ENCODE results near the gene ITIH4. TPM values are rescaled to one million over a fixed set of nuclear protein-coding genes. Genes with fewer than 3 reads are reported as not detected.
A peak's percentile ranks its signal among the peaks of the same experiment; 100 is the strongest.

Gene ITIH4
- total RNA-seq, 2 donors from 2014 or later: 4.9 to 5.5 TPM

GRCh38 chr3:52771334-52771681 lies 59.2 kb downstream of the ITIH4 start:
- H3K4me1 ChIP-seq (replicated peaks): no peaks in the 10 kb centered on the region
- H3K4me3 ChIP-seq: peak overlapping the region; percentile 79 to 96
- 44% methylated on average over 5 of the region's 5 CpGs for WGBS
- no peaks in the 10 kb centered on the region for H3K9me3 ChIP-seq
- no peak for DNase-seq (ENCODE audit: low spot score)
- H3K27me3 ChIP-seq (replicated peaks; ENCODE audit: insufficient read depth): no peaks in the 10 kb centered on the region
- peak overlapping the region; percentile 71 to 73 for H3K27ac ChIP-seq
- TF ChIP-seq POLR2AphosphoS5 (IDR thresholded peaks at IDR 0.05) (no peak), CTCF (IDR thresholded peaks at IDR 0.05) (no peak), POLR2A (IDR thresholded peaks at IDR 0.05) (no peak)
- intact Hi-C loops (cut with DNase I): loop anchor here (10.0 kb wide), 1 partner anchor 303 kb away; no protein-coding TSS in a partner anchor
- no peaks in the 10 kb centered on the region for H3K36me3 ChIP-seq

- TF ChIP-seq POLR2AphosphoS5 (IDR thresholded peaks at IDR 0.05) (peak; percentile 84), POLR2A (IDR thresholded peaks at IDR 0.05) (peak; percentile 52), CTCF (IDR thresholded peaks at IDR 0.05) (peak in 1 of 4 experiments; percentile 26)
- peak; percentile 90 for DNase-seq (ENCODE audit: low spot score)
- WGBS: under 1% methylated on average over 65 of the region's 67 CpGs
- Histone ChIP-seq H3K4me3 (peak within 1 kb of the TSS; percentile 79 to 96), H3K27me3 (replicated peaks; ENCODE audit: insufficient read depth) (no peaks in the 10 kb centered on the region), H3K9me3 (no peaks in the 10 kb centered on the region), H3K36me3 (no peaks in the 10 kb centered on the region), H3K27ac (peak within 1 kb of the TSS; percentile 71 to 73), H3K4me1 (replicated peaks) (no peaks in the 10 kb centered on the region)
- intact Hi-C loops (cut with DNase I): loop anchor here (10.0 kb wide), 1 partner anchor 304 kb away; no protein-coding TSS in a partner anchor
These were observed 59.8 kb downstream of the ITIH4 start, which contains the start of gene NEK4 for GRCh38 chr3:52770496-52771333. NEK4 (minus strand) TSS chr3:52770940; CDS start chr3:52770746, 194 bp downstream.

- Histone ChIP-seq H3K4me3 (peak overlapping the region; percentile 79 to 96), H3K27ac (peak overlapping the region; percentile 71 to 73), H3K36me3 (no peaks in the 10 kb centered on the region), H3K9me3 (no peaks in the 10 kb centered on the region), H3K27me3 (replicated peaks; ENCODE audit: insufficient read depth) (no peaks in the 10 kb centered on the region), H3K4me1 (replicated peaks) (no peaks in the 10 kb centered on the region)
- TF ChIP-seq POLR2AphosphoS5 (IDR thresholded peaks at IDR 0.05) (no peak), POLR2A (IDR thresholded peaks at IDR 0.05) (no peak), CTCF (IDR thresholded peaks at IDR 0.05) (no peak)
- intact Hi-C loops (cut with DNase I): loop anchor here (10.0 kb wide), 1 partner anchor 305 kb away; no protein-coding TSS in a partner anchor
- WGBS: 15% methylated on average over 13 of the region's 13 CpGs
- DNase-seq (ENCODE audit: low spot score): no peak
These were observed 60.6 kb downstream of the ITIH4 start for GRCh38 chr3:52769786-52770455.

GRCh38 chr3:52763466-52763865 lies 67.0 kb downstream of the ITIH4 start:
- intact Hi-C loops (cut with DNase I): no loop called here
- no peak overlapping the region for H3K27ac ChIP-seq
- no peaks in the 10 kb centered on the region for H3K9me3 ChIP-seq
- H3K4me1 ChIP-seq (replicated peaks): no peaks in the 10 kb centered on the region
- no peak for TF ChIP-seq POLR2AphosphoS5 (IDR thresholded peaks at IDR 0.05)
- no peak for TF ChIP-seq CTCF (IDR thresholded peaks at IDR 0.05)
- H3K36me3 ChIP-seq: no peaks in the 10 kb centered on the region
- DNase-seq (ENCODE audit: low spot score): no peak
- 91% methylated on average over 2 of the region's 2 CpGs for WGBS
- H3K27me3 ChIP-seq (replicated peaks; ENCODE audit: insufficient read depth): no peaks in the 10 kb centered on the region
- H3K4me3 ChIP-seq: no peak overlapping the region

Small RNA genes lying within 50 kb of the gene (microRNA-seq; reads per million reads assigned to microRNA genes)
- gene MIR8064: not detected

Small RNA genes lying within 50 kb of the gene (small RNA-seq; reads per million reads assigned to genes)
- gene MIR8064: 0 reads per million in 2 donors
- 0 reads per million in 2 donors for gene MUSTN1

Other genes with a start within 250 kb of the ITIH4 start
- gene PBRM1, start 144.8 kb downstream of the ITIH4 start, total RNA-seq: 10 to 100 TPM; 72.5 to 77.5 TPM
- gene GNL3, start 144.6 kb downstream of the ITIH4 start, total RNA-seq: 100 to 1,000 TPM in 1 of 2 donors, 10 to 100 TPM in 1; 50.7 to 116 TPM
- gene GLT8D1, start 124.9 kb downstream of the ITIH4 start, total RNA-seq: 10 to 100 TPM; 68.1 to 71.3 TPM
- 100 to 1,000 TPM; 144 to 296 TPM for gene SPCS1, start 124.6 kb downstream of the ITIH4 start, total RNA-seq
- gene NEK4, start 59.7 kb downstream of the ITIH4 start, total RNA-seq: 10 to 100 TPM; 24.5 to 49.9 TPM
- gene ITIH1, start 53.1 kb downstream of the ITIH4 start, total RNA-seq: 1 to 10 TPM in 1 of 2 donors, not detected in 1; 3.5 TPM
- gene ITIH3, start 35.9 kb downstream of the ITIH4 start, total RNA-seq: 1 to 10 TPM in 1 of 2 donors, under 1 TPM in 1; 0.46 to 9.6 TPM
- gene MUSTN1, start 4.3 kb upstream of the ITIH4 start, total RNA-seq: 10 to 100 TPM; 10.5 to 14.4 TPM
- gene STIMATE, start 66.9 kb upstream of the ITIH4 start, total RNA-seq: 10 to 100 TPM in 1 of 2 donors, 1 to 10 TPM in 1; 7.2 to 20.5 TPM
- 10 to 100 TPM; 35.3 to 37.4 TPM for gene SFMBT1, start 215.4 kb upstream of the ITIH4 start, total RNA-seq